HepG2 (cell line): Measurements from ENCODE around the gene NR2C1. TPM values are rescaled to one million over a fixed set of nuclear protein-coding genes. Genes with fewer than 3 reads are reported as not detected.
"Not testable (repeated sequence)": the region's sequence is repeated elsewhere in the genome, so short reads cannot be mapped to it uniquely, and the experiment has no call there.

Experiments
- ATAC-seq: fragments of 200-7000 bp; cut with Tn5 transposase; 3 replicates; pipeline ENCODE4 v1.9.1; 2020; ENCODE audit warnings: mild to moderate bottlenecking, moderate library complexity
- BruUV-seq: library from RNA; stranded (reverse); fragments of 400-500 nt; replicated peaks from 2 replicates; lab custom pipeline; 2021; lab: Mats Ljungman, UMichigan
- CTCF ChIA-PET: fragments of 300-600 bp; formaldehyde crosslinking; extraction: SDS; loops from one replicate; lab custom pipeline; 2021; ENCODE audit warnings: low total read pairs, inconsistent platforms, low intra/inter-chr PET ratio; lab: Yijun Ruan, JAX
- POLR2A ChIA-PET: fragments of 350-600 bp; sonication (Branson Sonifier 250); formaldehyde crosslinking; loops from one replicate; lab custom pipeline; 2020; ENCODE audit warnings: antibody characterized with exemption, inconsistent platforms; lab: Yijun Ruan, JAX
- DNase-seq: peaks from one replicate; pipeline ENCODE4 v3.0.0-alpha.2; 2015; ENCODE audit warnings: low spot score
- FAIRE-seq: peaks from 3 replicates; lab custom pipeline; 2011; peaks lifted over from hg19 to GRCh38; lab: Jason Lieb, UNC
- H2AFZ ChIP-seq: one replicate; pipeline ENCODE4 v1.6.1; 2011; ENCODE audit warnings: low read length, inconsistent platforms
- H3K27ac ChIP-seq: fragments of 300-600 bp; 3 replicates; pipeline ENCODE4 v1.8.0; 2011; ENCODE audit warnings: mixed run types, mild to moderate bottlenecking, mixed read lengths, low read length, inconsistent platforms; ENCODE audit not compliant: insufficient read depth; ENCODE audit errors: extremely low read length
- H3K27me3 ChIP-seq, 2 experiments: fragments of 200-600 bp in 1 of 2; 2 replicates in 1 of 2; 3 replicates in 1 of 2; pipeline versions ENCODE4 v1.6.0 to v1.8.0; 2011; ENCODE audit warnings: low read length in 2 of 2, mild to moderate bottlenecking in 2 of 2, moderate library complexity in 2 of 2, inconsistent platforms in 1 of 2; ENCODE audit not compliant: insufficient read depth in 2 of 2, control insufficient read depth in 1 of 2
- H3K36me3 ChIP-seq, 2 experiments: fragments of 200-600 bp in 1 of 2; replicated peaks in 1 of 2; 2 replicates in 1 of 2; 3 replicates in 1 of 2; pipeline versions ENCODE4 v1.5.1 to v1.8.0; 2011; ENCODE audit warnings: low read length in 2 of 2, inconsistent platforms in 1 of 2; ENCODE audit not compliant: insufficient read depth in 2 of 2, control insufficient read depth in 1 of 2
- H3K4me1 ChIP-seq: 2 replicates; pipeline ENCODE4 v1.5.1; 2012; ENCODE audit warnings: low read length, inconsistent platforms; ENCODE audit not compliant: insufficient read depth
- H3K4me2 ChIP-seq: 2 replicates; pipeline ENCODE4 v1.6.0; 2011; ENCODE audit warnings: low read depth, low read length, inconsistent platforms
- H3K4me3 ChIP-seq, 3 experiments: fragments of 200-600 bp in 1 of 3; sonication (generic), shearing (Covaris generic) in 1 of 3; replicated peaks in 1 of 3; 2 replicates each; pipeline ENCODE4 v1.5.1; 2011 to 2016; ENCODE audit warnings: low read length in 3 of 3, inconsistent platforms in 2 of 3, low read depth in 2 of 3, mild to moderate bottlenecking in 2 of 3, control low read depth in 1 of 3, mixed read lengths in 1 of 3; ENCODE audit not compliant: insufficient read depth in 1 of 3
- H3K79me2 ChIP-seq: one replicate; pipeline ENCODE4 v1.6.1; 2011; ENCODE audit warnings: low read length, inconsistent platforms; ENCODE audit not compliant: insufficient read depth
- H3K9ac ChIP-seq: 2 replicates; pipeline ENCODE4 v1.6.0; 2011; ENCODE audit warnings: mild to moderate bottlenecking, low read depth, low read length, inconsistent platforms; ENCODE audit not compliant: insufficient read depth
- H3K9me3 ChIP-seq: 2 replicates; pipeline ENCODE4 v1.5.1; 2012; ENCODE audit warnings: mild to moderate bottlenecking, low read length
- H4K20me1 ChIP-seq: 2 replicates; pipeline ENCODE4 v1.6.0; 2011; ENCODE audit warnings: inconsistent platforms, mild to moderate bottlenecking, low read length, moderate library complexity; ENCODE audit not compliant: insufficient read depth
- FIP1L1 ChIP-seq: fragments of 200-400 bp; formaldehyde crosslinking; IDR thresholded peaks from 2 replicates; pipeline ENCODE4 v1.6.1; 2018; ENCODE audit warnings: low read depth, mild to moderate bottlenecking, low read length, moderate library complexity, borderline replicate concordance; ENCODE audit not compliant: insufficient read depth
- IKZF4 ChIP-seq: sonication (generic); formaldehyde crosslinking; IDR thresholded peaks from 2 replicates; pipeline ENCODE4 v1.5.1; 2020; ENCODE audit warnings: borderline replicate concordance, mild to moderate bottlenecking, low read depth, missing genetic modification reagents; ENCODE audit errors: not compliant biosample characterization
- IRF2 ChIP-seq: IDR thresholded peaks from 2 replicates; pipeline ENCODE4 v1.6.1; 2018; ENCODE audit warnings: missing genetic modification reagents, missing compliant biosample characterization
- KIAA2018 ChIP-seq: sonication (generic); formaldehyde crosslinking; IDR thresholded peaks from 2 replicates; pipeline ENCODE4 v1.5.0; 2020; ENCODE audit warnings: mild to moderate bottlenecking, missing genetic modification reagents, borderline replicate concordance
- MAX ChIP-seq: IDR thresholded peaks from 2 replicates; pipeline ENCODE4 v1.6.1; 2012; ENCODE audit warnings: inconsistent platforms
- PAF1 ChIP-seq: IDR thresholded peaks from 2 replicates; pipeline ENCODE4 v1.6.1; 2016; ENCODE audit warnings: missing genetic modification reagents, missing compliant biosample characterization
- ZBTB7A ChIP-seq: sonication (generic); formaldehyde crosslinking; IDR thresholded peaks from 2 replicates; pipeline ENCODE4 v1.8.0; 2022; ENCODE audit warnings: mild to moderate bottlenecking, missing genetic modification reagents
- ZNF350 ChIP-seq: sonication (generic); formaldehyde crosslinking; IDR thresholded peaks from 2 replicates; pipeline ENCODE4 v1.4.0; 2020; ENCODE audit warnings: mild to moderate bottlenecking, low read depth, missing genetic modification reagents, borderline replicate concordance
- ZNF382 ChIP-seq: sonication (generic); formaldehyde crosslinking; IDR thresholded peaks from 2 replicates; pipeline ENCODE4 v1.5.0; 2020; ENCODE audit warnings: missing genetic modification reagents, mild to moderate bottlenecking, borderline replicate concordance
- ZNF780A ChIP-seq: sonication (generic); formaldehyde crosslinking; IDR thresholded peaks from 2 replicates; pipeline ENCODE4 v1.8.0; 2022; ENCODE audit warnings: mild to moderate bottlenecking, missing genetic modification reagents, moderate library complexity
- WGBS: methylation state at CpG from one replicate; pipeline ENCODE4 v1.1.6; 2017; ENCODE audit warnings: low lambda C conversion rate; 5-methylcytosine and 5-hydroxymethylcytosine counted together
- in situ Hi-C: cut with HindIII; loops from 2 replicates; pipeline ENCODE4 v1.10.0; 2017; ENCODE audit warnings: low pct_unique_long_range_greater_than_20kb; ENCODE audit not compliant: extremely low pct_ligation_motif_present
- intact Hi-C: fragments of 100-400 bp; cut with micrococcal nuclease; formaldehyde crosslinking; loops from one replicate; pipeline ENCODE4 v1.10.0; 2022; ENCODE audit not compliant: unreplicated experiment
- polyA plus RNA-seq, 8 experiments: library from polyadenylated mRNA; depleted of rRNA in 3 of 8; stranded (reverse) in 7 of 8; unstranded in 1 of 8; fragments of >200 nt; fragmentation: Illumina TruSeq in 4 of 8; extraction: Trizol in 4 of 8; gene quantifications; 2 replicates each; pipeline versions ENCODE4 v1.2.1 to v1.2.3, GENCODE V29; 2011 to 2016; ENCODE audit warnings: low read depth in 4 of 8, missing spikeins in 1 of 8, mixed read lengths in 1 of 8; ENCODE audit not compliant: insufficient read depth in 1 of 8
- total RNA-seq, 5 experiments: library from RNA; depleted of rRNA; stranded (reverse); fragments of >200 nt; fragmentation: Illumina TruSeq; extraction: Trizol; gene quantifications; 2 replicates each; pipeline ENCODE4 v1.2.3, GENCODE V29; 2016; ENCODE audit warnings: low read depth in 1 of 5

The NR2C1 gene
- total and polyA plus RNA-seq, 2 of the 13 experiments (the other 11 are each of a cell fraction or from before 2014, with no cell fraction given) = 38.0 to 70.8 TPM

- Histone ChIP-seq H3K36me3 (peaks cover 8 to 41% of the 10 kb centered on the region in 2 experiments; a peak in 4 of 5 replicates), H3K79me2 (peaks cover 19% of the 10 kb centered on the region)
- BruUV-seq, DNase-seq, ATAC-seq, H4K20me1 ChIP-seq, H3K27me3 ChIP-seq, intact Hi-C loops, H3K27ac ChIP-seq, H3K4me1 ChIP-seq, H2AFZ ChIP-seq, FAIRE-seq, H3K4me3 ChIP-seq, H3K9ac ChIP-seq, in situ Hi-C loops, H3K4me2 ChIP-seq, CTCF ChIA-PET, H3K9me3 ChIP-seq: not testable (repeated sequence)
- WGBS = 80% methylated on average over 3 of the region's 3 CpGs
- POLR2A ChIA-PET = interaction anchor here (2.1 kb wide), 1 partner anchor 10 kb away, joined by 9 read pairs; the partner anchor contains the start of gene NDUFA12
Observed at GRCh38 chr12:94993855-94994254, 79.6 kb downstream of the NR2C1 start.

- FAIRE-seq (no peak), DNase-seq (no peak), ATAC-seq (no peak)
- H3K4me3 ChIP-seq = no peak overlapping the region
- no peak overlapping the region for H3K27ac ChIP-seq
- no peak overlapping the region for H3K9ac ChIP-seq
- H3K79me2 ChIP-seq = peaks cover 3% of the 10 kb centered on the region
- no peak overlapping the region for H3K4me2 ChIP-seq
- 93% methylated on average over 3 of the region's 3 CpGs for WGBS
- H3K36me3 ChIP-seq = peaks cover 8 to 31% of the 10 kb centered on the region in 2 experiments
- ChIA-PET POLR2A (interaction anchor here (2.9 kb wide), 1 partner anchor 13 kb away, joined by 11 read pairs; the partner anchor contains the start of gene NDUFA12), CTCF (no interaction called here)
- H3K27me3 ChIP-seq = no peaks in the 10 kb centered on the region
- H3K9me3 ChIP-seq = no peaks in the 10 kb centered on the region
- intact Hi-C loops = no loop called here
- BruUV-seq = no TSS peak
- H2AFZ ChIP-seq = no peak overlapping the region
- H3K4me1 ChIP-seq = no peaks in the 10 kb centered on the region
- in situ Hi-C loops = no loop called here
- no peaks in the 10 kb centered on the region for H4K20me1 ChIP-seq
- TF ChIP-seq IRF2 (CRISPR knock-in tag) = no peak
- TF ChIP-seq ZNF780A (CRISPR knock-in tag) = no peak
- TF ChIP-seq MAX = no peak
- TF ChIP-seq PAF1 = no peak
- TF ChIP-seq ZBTB7A (CRISPR knock-in tag) = no peak
- no peak for TF ChIP-seq ZNF350 (CRISPR knock-in tag)
- TF ChIP-seq IKZF4 (CRISPR knock-in tag) = no peak
- no peak for TF ChIP-seq FIP1L1
- no peak for TF ChIP-seq KIAA2018 (CRISPR knock-in tag)
- no peak for TF ChIP-seq ZNF382 (CRISPR knock-in tag)
Observed at GRCh38 chr12:94990222-94990621, 83.2 kb downstream of the NR2C1 start.
